ENCODE results near the gene GPR61.

DNA sequence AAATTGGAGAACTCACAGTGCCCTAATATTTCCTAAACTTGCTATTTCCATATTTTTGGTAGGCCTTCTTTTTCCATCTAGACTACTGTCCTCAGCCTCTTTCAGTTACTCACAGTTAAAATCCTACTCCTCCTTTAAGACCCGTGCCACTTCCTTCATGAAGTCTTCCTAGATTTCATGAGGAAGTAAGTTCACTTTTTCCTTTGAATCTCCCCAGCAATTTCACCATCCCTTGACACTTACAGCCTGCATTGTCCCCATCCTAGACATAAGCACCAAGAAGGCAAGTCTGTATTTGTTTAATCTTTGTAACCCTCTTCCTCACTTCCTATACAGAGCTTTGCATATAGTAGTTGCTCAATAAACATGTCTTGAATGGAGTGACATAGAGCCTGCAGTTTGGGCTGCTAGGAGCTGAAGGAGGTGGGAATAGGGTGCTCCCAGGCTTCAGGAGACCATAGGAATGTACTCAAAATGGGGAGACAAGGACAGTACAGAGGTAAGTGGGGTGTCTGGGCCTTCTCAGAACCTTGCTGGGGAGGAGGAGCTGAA is 5.3 kb upstream of the GPR61 start:
- TF ChIP-seq, protein P1, sequence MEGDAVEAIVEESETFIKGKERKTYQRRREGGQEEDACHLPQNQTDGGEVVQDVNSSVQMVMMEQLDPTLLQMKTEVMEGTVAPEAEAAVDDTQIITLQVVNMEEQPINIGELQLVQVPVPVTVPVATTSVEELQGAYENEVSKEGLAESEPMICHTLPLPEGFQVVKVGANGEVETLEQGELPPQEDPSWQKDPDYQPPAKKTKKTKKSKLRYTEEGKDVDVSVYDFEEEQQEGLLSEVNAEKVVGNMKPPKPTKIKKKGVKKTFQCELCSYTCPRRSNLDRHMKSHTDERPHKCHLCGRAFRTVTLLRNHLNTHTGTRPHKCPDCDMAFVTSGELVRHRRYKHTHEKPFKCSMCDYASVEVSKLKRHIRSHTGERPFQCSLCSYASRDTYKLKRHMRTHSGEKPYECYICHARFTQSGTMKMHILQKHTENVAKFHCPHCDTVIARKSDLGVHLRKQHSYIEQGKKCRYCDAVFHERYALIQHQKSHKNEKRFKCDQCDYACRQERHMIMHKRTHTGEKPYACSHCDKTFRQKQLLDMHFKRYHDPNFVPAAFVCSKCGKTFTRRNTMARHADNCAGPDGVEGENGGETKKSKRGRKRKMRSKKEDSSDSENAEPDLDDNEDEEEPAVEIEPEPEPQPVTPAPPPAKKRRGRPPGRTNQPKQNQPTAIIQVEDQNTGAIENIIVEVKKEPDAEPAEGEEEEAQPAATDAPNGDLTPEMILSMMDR (optimal IDR thresholded peaks at IDR 0.05 in 1 of 3, IDR thresholded peaks at IDR 0.05 in 1 of 3, conservative IDR thresholded peaks at IDR 0.05 in 1 of 3; ENCODE audit: extremely low read depth in 1 of 3, insufficient read depth in 2 of 3, low read length in 3 of 3) = no peak
- no peak for TF ChIP-seq EZH2 (IDR thresholded peaks at IDR 0.05; ENCODE audit: low read length)

Measured in keratinocyte (primary cell).